H9 (cell line): ENCODE data around the gene CHML. TPM values are rescaled to one million over a fixed set of nuclear protein-coding genes. Genes with fewer than 3 reads are reported as not detected.

Source experiments
- DNase-seq: peaks from one replicate; pipeline ENCODE4 v3.0.0-alpha.2; 2017
- H2AFZ ChIP-seq: one replicate; pipeline ENCODE4 v1.6.1; 2013; ENCODE audit warnings: mild to moderate bottlenecking, low read length, control low read depth, moderate library complexity
- H2AK5ac ChIP-seq: 2 replicates; pipeline ENCODE4 v1.6.1; 2013; ENCODE audit warnings: low read length, control low read depth, mixed read lengths; ENCODE audit not compliant: insufficient read length
- H2BK120ac ChIP-seq: one replicate; pipeline ENCODE4 v1.6.1; 2013; ENCODE audit warnings: low read depth, mild to moderate bottlenecking, low read length, control low read depth, inconsistent platforms; ENCODE audit not compliant: poor library complexity, severe bottlenecking
- H2BK12ac ChIP-seq: 2 replicates; pipeline ENCODE4 v1.6.1; 2013; ENCODE audit warnings: low read length, control low read depth, mixed read lengths, low read depth; ENCODE audit not compliant: insufficient read length
- H2BK15ac ChIP-seq: 2 replicates; pipeline ENCODE4 v1.6.1; 2013; ENCODE audit warnings: low read depth, low read length, control low read depth
- H2BK20ac ChIP-seq: one replicate; pipeline ENCODE4 v1.6.1; 2013; ENCODE audit warnings: low read depth, mild to moderate bottlenecking, low read length, control low read depth, inconsistent platforms; ENCODE audit not compliant: poor library complexity, severe bottlenecking
- H2BK5ac ChIP-seq: 2 replicates; pipeline ENCODE4 v1.6.1; 2013; ENCODE audit warnings: low read length, control low read depth, mixed read lengths; ENCODE audit not compliant: insufficient read length
- H3K14ac ChIP-seq: 2 replicates; pipeline ENCODE4 v1.6.1; 2013; ENCODE audit warnings: low read length, control low read depth; ENCODE audit not compliant: insufficient read depth
- H3K18ac ChIP-seq: 2 replicates; pipeline ENCODE4 v1.6.1; 2013; ENCODE audit warnings: low read depth, mild to moderate bottlenecking, mixed read lengths, low read length, control low read depth; ENCODE audit not compliant: insufficient read length
- H3K23ac ChIP-seq: 2 replicates; pipeline ENCODE4 v1.6.1; 2013; ENCODE audit warnings: low read length, control low read depth, mixed read lengths, low read depth; ENCODE audit not compliant: insufficient read length
- H3K23me2 ChIP-seq: 2 replicates; pipeline ENCODE4 v1.6.1; 2013; ENCODE audit warnings: low read depth, mild to moderate bottlenecking, mixed read lengths, low read length, control low read depth; ENCODE audit not compliant: insufficient read length, poor library complexity, severe bottlenecking
- H3K27ac ChIP-seq: 2 replicates; pipeline ENCODE4 v1.5.1; 2013; ENCODE audit warnings: low read length, control low read depth, mixed read lengths, low read depth; ENCODE audit not compliant: insufficient read length
- H3K27me3 ChIP-seq: 2 replicates; pipeline ENCODE4 v1.6.1; 2013; ENCODE audit warnings: low read length, control low read depth, inconsistent platforms; ENCODE audit not compliant: insufficient read depth
- H3K4ac ChIP-seq: 2 replicates; pipeline ENCODE4 v1.6.1; 2013; ENCODE audit warnings: low read depth, mild to moderate bottlenecking, control low read depth, inconsistent platforms, low read length, moderate library complexity
- H3K4me1 ChIP-seq: 2 replicates; pipeline ENCODE4 v1.6.1; 2013; ENCODE audit warnings: low read length, control low read depth, inconsistent platforms; ENCODE audit not compliant: insufficient read depth
- H3K4me2 ChIP-seq: 2 replicates; pipeline ENCODE4 v1.6.1; 2013; ENCODE audit warnings: low read length, control low read depth, mixed read lengths; ENCODE audit not compliant: insufficient read length, insufficient read depth
- H3K56ac ChIP-seq: 2 replicates; pipeline ENCODE4 v1.6.1; 2013; ENCODE audit warnings: low read depth, mild to moderate bottlenecking, mixed read lengths, low read length, control low read depth; ENCODE audit not compliant: insufficient read length
- H3K79me1 ChIP-seq: 2 replicates; pipeline ENCODE4 v1.6.1; 2013; ENCODE audit warnings: low read depth, mild to moderate bottlenecking, moderate library complexity, low read length, control low read depth, inconsistent platforms; ENCODE audit not compliant: insufficient read depth, poor library complexity, severe bottlenecking
- H3K79me2 ChIP-seq: 2 replicates; pipeline ENCODE4 v1.6.1; 2013; ENCODE audit warnings: low read length, control low read depth, inconsistent platforms; ENCODE audit not compliant: insufficient read depth
- H3K9ac ChIP-seq: 2 replicates; pipeline ENCODE4 v1.6.1; 2013; ENCODE audit warnings: low read length, control low read depth, mixed read lengths; ENCODE audit not compliant: insufficient read length; ENCODE audit errors: extremely low read depth
- H3K9me3 ChIP-seq: one replicate; pipeline ENCODE4 v1.6.1; 2013; ENCODE audit warnings: low read depth, low read length, inconsistent platforms; ENCODE audit not compliant: control insufficient read depth
- H3T11ph ChIP-seq: one replicate; pipeline ENCODE4 v1.6.1; 2013; ENCODE audit warnings: mild to moderate bottlenecking, low read length, control low read depth, inconsistent platforms
- H4K20me1 ChIP-seq: one replicate; pipeline ENCODE4 v1.6.1; 2013; ENCODE audit not compliant: control insufficient read depth, insufficient read length, insufficient read depth
- H4K5ac ChIP-seq: 2 replicates; pipeline ENCODE4 v1.6.1; 2013; ENCODE audit warnings: low read depth, mild to moderate bottlenecking, mixed read lengths, low read length, control low read depth; ENCODE audit not compliant: insufficient read length
- H4K8ac ChIP-seq: replicated peaks from 2 replicates; pipeline ENCODE4 v1.6.1; 2013; ENCODE audit warnings: low read length, control low read depth, mixed read lengths, low read depth; ENCODE audit not compliant: insufficient read length
- H4K91ac ChIP-seq: 2 replicates; pipeline ENCODE4 v1.6.1; 2013; ENCODE audit warnings: low read depth, mild to moderate bottlenecking, moderate library complexity, mixed read lengths, low read length, control low read depth; ENCODE audit not compliant: insufficient read length
- H3K27ac Mint-ChIP-seq, 3 experiments: 2 replicates in 2 of 3; 3 replicates in 1 of 3; pipeline ENCODE4 v1.8.0; 2020 to 2021; ENCODE audit warnings: mixed read lengths in 3 of 3, mild to moderate bottlenecking in 1 of 3, moderate library complexity in 1 of 3
- H3K27me3 Mint-ChIP-seq: 2 replicates; pipeline ENCODE4 v1.8.0; 2021; ENCODE audit warnings: low read depth, mild to moderate bottlenecking, moderate library complexity, mixed read lengths
- H3K36me3 Mint-ChIP-seq, 3 experiments: 2 replicates in 2 of 3; 3 replicates in 1 of 3; pipeline ENCODE4 v1.8.0; 2020 to 2021; ENCODE audit warnings: low read depth in 3 of 3, mixed read lengths in 3 of 3; ENCODE audit not compliant: insufficient read depth in 1 of 3
- H3K4me1 Mint-ChIP-seq, 2 experiments: 2 replicates each; pipeline ENCODE4 v1.8.0; 2020; ENCODE audit warnings: mixed read lengths in 2 of 2
- H3K4me3 Mint-ChIP-seq, 2 experiments: 2 replicates in 1 of 2; 3 replicates in 1 of 2; pipeline ENCODE4 v1.8.0; 2020 to 2021; ENCODE audit warnings: mild to moderate bottlenecking in 2 of 2, mixed read lengths in 2 of 2, moderate library complexity in 1 of 2
- H3K9me3 Mint-ChIP-seq, 2 experiments: 2 replicates in 1 of 2; 3 replicates in 1 of 2; pipeline ENCODE4 v1.8.0; 2020; ENCODE audit warnings: mild to moderate bottlenecking in 2 of 2, mixed read lengths in 2 of 2, moderate library complexity in 1 of 2
- CTCF ChIP-seq: fragments of 200-600 bp; sonication (generic); conservative IDR thresholded peaks from 3 replicates; pipeline ENCODE4 v1.8.0; 2021; ENCODE audit warnings: antibody characterized with exemption, mild to moderate bottlenecking
- WGBS: extraction: QIAGEN DNeasy Blood & Tissue Kit; methylation state at CpG from one replicate; pipeline ENCODE4 v1.1.7; 2013; ENCODE audit warnings: missing lambda C conversion rate, low lambda C conversion rate, mixed read lengths; ENCODE audit not compliant: insufficient read length; ENCODE audit errors: extremely low coverage; 5-methylcytosine and 5-hydroxymethylcytosine counted together
- total RNA-seq: library from RNA; stranded (reverse); gene quantifications from 2 replicates; pipeline ENCODE4 v1.2.1, GENCODE V29; 2021

CHML gene
- total RNA-seq, 1 experiment from 2014 or later: 45.7 TPM

DNA sequence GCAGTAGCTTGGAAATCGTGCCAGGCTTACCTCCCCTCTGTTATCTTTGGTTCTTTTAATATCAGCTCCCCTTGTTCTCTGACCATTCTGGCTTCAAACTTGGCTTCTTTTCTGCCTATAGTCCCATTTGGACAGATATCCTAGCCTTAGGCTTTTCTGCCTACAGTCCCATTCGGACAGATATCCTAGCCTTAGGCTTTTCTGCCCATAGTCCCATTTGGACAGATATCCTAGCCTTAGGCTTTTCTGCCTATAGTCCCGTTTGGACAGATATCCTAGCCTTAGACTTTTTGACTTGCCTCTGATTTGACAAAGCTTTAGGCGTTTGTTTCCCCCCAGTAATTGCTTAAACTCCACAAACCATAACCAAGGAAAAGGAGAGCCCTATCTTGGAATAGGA lies 25.6 kb downstream of the CHML start:
- Histone ChIP-seq H3K14ac (no peak overlapping the region), H3K56ac (no peak overlapping the region), H2BK15ac (no peak overlapping the region), H3K4me1 (no peaks in the 10 kb centered on the region), H3T11ph (no peak overlapping the region), H3K27me3 (no peaks in the 10 kb centered on the region), H3K18ac (no peak overlapping the region), H2AK5ac (no peak overlapping the region), H2BK12ac (no peak overlapping the region), H3K23ac (no peak overlapping the region), H2AFZ (no peak overlapping the region), H3K9ac (no peak overlapping the region), H3K9me3 (no peaks in the 10 kb centered on the region), H3K4me2 (no peak overlapping the region), H3K27ac (no peak overlapping the region), H3K79me2 (no peaks in the 10 kb centered on the region), H4K91ac (no peak overlapping the region), H3K4ac (no peak overlapping the region), H4K5ac (no peak overlapping the region), H3K23me2 (no peaks in the 10 kb centered on the region), H2BK120ac (no peak overlapping the region), H2BK5ac (no peak overlapping the region), H3K79me1 (no peaks in the 10 kb centered on the region), H4K20me1 (no peaks in the 10 kb centered on the region), H2BK20ac (no peak overlapping the region), H4K8ac (no peak overlapping the region)
- WGBS: no CpG with 5 or more reads among the region's 4 CpGs
- H3K4me1 Mint-ChIP-seq: 0 out of 4 replicates have a peak, but pooled peaks cover 0 to 2% of the 10 kb centered on the region in 2 experiments
- H3K9me3 Mint-ChIP-seq: no peaks in the 10 kb centered on the region
- DNase-seq: no peak
- TF ChIP-seq CTCF: no peak
- H3K4me3 Mint-ChIP-seq: no peak overlapping the region
- H3K27ac Mint-ChIP-seq: no peak overlapping the region; a peak in 1 of 7 replicates
- no peaks in the 10 kb centered on the region; a peak in 1 of 7 replicates for H3K36me3 Mint-ChIP-seq
- H3K27me3 Mint-ChIP-seq: no peaks in the 10 kb centered on the region
